Measurements from ENCODE around the gene ACTN4. TPM values are rescaled to one million over a fixed set of nuclear protein-coding genes. Genes with fewer than 3 reads are reported as not detected.

Gene ACTN4
- total RNA-seq, 1 experiment from 2014 or later = 3,297 TPM

- POLR2A ChIA-PET = interaction anchor here (0.6 to 2.0 kb wide), 10 partner anchors 10 to 1319 kb away, joined by 3 to 17 read pairs (median 6); no protein-coding TSS in a partner anchor
- no TSS peak for BruUV-seq (replicated peaks)
- H3K4me1 ChIP-seq (ENCODE audit: control insufficient read depth, insufficient read depth, low read length) = peaks cover 100% of the 10 kb centered on the region
- intact Hi-C loops (cut with micrococcal nuclease; ENCODE audit: unreplicated experiment) (no loop called here), in situ Hi-C loops (cut with HindIII; ENCODE audit: low pct_unique_long_range_greater_than_20kb, low sequenced_read_pairs) (loop anchor here (25.0 kb wide), 2 partner anchors 1120 to 1670 kb away; partner anchors contain the start of genes C19orf47, LEUTX and PLD3)
- H3K4me3 ChIP-seq (ENCODE audit: low read depth in 2 of 2, low read length in 2 of 2) = peak overlapping the region in 1 of 2 experiments; percentile 12; a peak in 2 of 4 replicates
- H3K36me3 ChIP-seq (ENCODE audit: control insufficient read depth, insufficient read depth, low read length) = peaks cover 13% of the 10 kb centered on the region
- TF ChIP-seq CTCF (IDR thresholded peaks at IDR 0.05) = no peak
- TF ChIP-seq REST (IDR thresholded peaks at IDR 0.05; ENCODE audit: insufficient read depth in 1 of 2, low read depth in 2 of 2, low read length in 1 of 2) = no peak
- TF ChIP-seq SIN3A (IDR thresholded peaks at IDR 0.05; ENCODE audit: borderline replicate concordance, insufficient read depth, low read depth, low read length) = no peak
- no peak for TF ChIP-seq POLR2AphosphoS5 (IDR thresholded peaks at IDR 0.05; ENCODE audit: low read depth, low read length)
- TF ChIP-seq TCF7L2 (IDR thresholded peaks at IDR 0.05; ENCODE audit: low read depth, low read length) = no peak
- no peak for DNase-seq (ENCODE audit: low read depth, low spot score)
- CTCF ChIA-PET = interaction anchor here (0.6 to 1.4 kb wide), 3 partner anchors 13 to 1655 kb away, joined by 3 to 7 read pairs (median 4); no protein-coding TSS in a partner anchor
- peak overlapping the region; percentile 96 for H3K27ac ChIP-seq (ENCODE audit: low read length)
- H3K9me3 ChIP-seq (ENCODE audit: control insufficient read depth, insufficient read depth, low read depth, low read length) = no peaks in the 10 kb centered on the region
- H3K27me3 ChIP-seq (ENCODE audit: control insufficient read depth, insufficient read depth, low read length) = no peaks in the 10 kb centered on the region
- ATAC-seq = peak; percentile 34
Observed at GRCh38 chr19:38666663-38667511, 19.4 kb downstream of the ACTN4 start.

GRCh38 chr19:38667661-38668171 lies 20.3 kb downstream of the ACTN4 start:
- intact Hi-C loops (cut with micrococcal nuclease; ENCODE audit: unreplicated experiment) = no loop called here
- in situ Hi-C loops (cut with HindIII; ENCODE audit: low pct_unique_long_range_greater_than_20kb, low sequenced_read_pairs) = loop anchor here (25.0 kb wide), 2 partner anchors 1120 to 1670 kb away; partner anchors contain the start of genes C19orf47, LEUTX and PLD3
- peak overlapping the region in 1 of 2 experiments; percentile 1; a peak in 1 of 4 replicates for H3K4me3 ChIP-seq (ENCODE audit: low read depth in 2 of 2, low read length in 2 of 2)
- peak; percentile 5; the same call in 1 of the 2 replicates for ATAC-seq
- no peak for TF ChIP-seq CTCF (IDR thresholded peaks at IDR 0.05)
- no peak for TF ChIP-seq SIN3A (IDR thresholded peaks at IDR 0.05; ENCODE audit: borderline replicate concordance, insufficient read depth, low read depth, low read length)
- TF ChIP-seq REST (IDR thresholded peaks at IDR 0.05; ENCODE audit: insufficient read depth in 1 of 2, low read depth in 2 of 2, low read length in 1 of 2) = no peak
- TF ChIP-seq TCF7L2 (IDR thresholded peaks at IDR 0.05; ENCODE audit: low read depth, low read length) = no peak
- no peak for TF ChIP-seq POLR2AphosphoS5 (IDR thresholded peaks at IDR 0.05; ENCODE audit: low read depth, low read length)
- peak overlapping the region; percentile 96 for H3K27ac ChIP-seq (ENCODE audit: low read length)
- no peak for DNase-seq (ENCODE audit: low read depth, low spot score)
- peaks cover 96% of the 10 kb centered on the region for H3K4me1 ChIP-seq (ENCODE audit: control insufficient read depth, insufficient read depth, low read length)
- H3K36me3 ChIP-seq (ENCODE audit: control insufficient read depth, insufficient read depth, low read length) = peaks cover 13% of the 10 kb centered on the region
- no peaks in the 10 kb centered on the region for H3K27me3 ChIP-seq (ENCODE audit: control insufficient read depth, insufficient read depth, low read length)
- ChIA-PET POLR2A (interaction anchor here (0.5 to 1.4 kb wide), 6 partner anchors 16 to 237 kb away, joined by 4 to 17 read pairs (median 4); no protein-coding TSS in a partner anchor), CTCF (interaction anchor here (0.5 to 1.4 kb wide), 4 partner anchors 9 to 1654 kb away, joined by 3 to 7 read pairs (median 4); no protein-coding TSS in a partner anchor)
- H3K9me3 ChIP-seq (ENCODE audit: control insufficient read depth, insufficient read depth, low read depth, low read length) = no peaks in the 10 kb centered on the region
- BruUV-seq (replicated peaks) = TSS peak; percentile 21

Measured in Panc1 (cell line).